Measurements from ENCODE around the gene SLC6A17.

SLC6A17 gene

GRCh38 chr1:110151175-110151669 lies 928 bp downstream of the SLC6A17 start:
- no peak for TF ChIP-seq CTCF (IDR thresholded peaks at IDR 0.05; ENCODE audit: low read depth, low read length, missing control alignments)
- no peak for DNase-seq (ENCODE audit: low read depth)
- no peak overlapping the region for H3K4me3 ChIP-seq (ENCODE audit: low read depth, low read length)

GRCh38 chr1:110152133-110152785 lies 2.0 kb downstream of the SLC6A17 start:
- no peak for TF ChIP-seq CTCF (IDR thresholded peaks at IDR 0.05; ENCODE audit: low read depth, low read length, missing control alignments)
- H3K4me3 ChIP-seq (ENCODE audit: low read depth, low read length), result no peak overlapping the region
- DNase-seq (ENCODE audit: low read depth), result no peak

- DNase-seq (ENCODE audit: low read depth), result no peak
- H3K4me3 ChIP-seq (ENCODE audit: low read depth, low read length), result no peak overlapping the region
- TF ChIP-seq CTCF (IDR thresholded peaks at IDR 0.05; ENCODE audit: low read depth, low read length, missing control alignments), result no peak
These were observed 3.2 kb downstream of the SLC6A17 start for GRCh38 chr1:110153407-110153950.

- DNase-seq (ENCODE audit: low read depth), result no peak
- no peak overlapping the region for H3K4me3 ChIP-seq (ENCODE audit: low read depth, low read length)
- no peak for TF ChIP-seq CTCF (IDR thresholded peaks at IDR 0.05; ENCODE audit: low read depth, low read length, missing control alignments)
These were observed 5.7 kb downstream of the SLC6A17 start for GRCh38 chr1:110155878-110156522.

GRCh38 chr1:110158261-110158660 lies 8.0 kb downstream of the SLC6A17 start:
- no peak overlapping the region for H3K4me3 ChIP-seq (ENCODE audit: low read depth, low read length)
- no peak for DNase-seq (ENCODE audit: low read depth)
- TF ChIP-seq CTCF (IDR thresholded peaks at IDR 0.05; ENCODE audit: low read depth, low read length, missing control alignments), result no peak

- no peak for DNase-seq (ENCODE audit: low read depth)
- no peak for TF ChIP-seq CTCF (IDR thresholded peaks at IDR 0.05; ENCODE audit: low read depth, low read length, missing control alignments)
- no peak overlapping the region for H3K4me3 ChIP-seq (ENCODE audit: low read depth, low read length)
These were observed 8.9 kb downstream of the SLC6A17 start for GRCh38 chr1:110159168-110159567.

Data from GM12864 (cell line).